NCI-H748 (cell line): ENCODE data around the gene NKD1.
A peak's percentile ranks its signal among the peaks of the same experiment; 100 is the strongest.

ENCODE experiments used
- DNase-seq: peaks from one replicate; lab custom pipeline; 2025; ENCODE audit not compliant: unreplicated experiment; lab: John Stamatoyannopoulos, UW

Gene NKD1, protein sequence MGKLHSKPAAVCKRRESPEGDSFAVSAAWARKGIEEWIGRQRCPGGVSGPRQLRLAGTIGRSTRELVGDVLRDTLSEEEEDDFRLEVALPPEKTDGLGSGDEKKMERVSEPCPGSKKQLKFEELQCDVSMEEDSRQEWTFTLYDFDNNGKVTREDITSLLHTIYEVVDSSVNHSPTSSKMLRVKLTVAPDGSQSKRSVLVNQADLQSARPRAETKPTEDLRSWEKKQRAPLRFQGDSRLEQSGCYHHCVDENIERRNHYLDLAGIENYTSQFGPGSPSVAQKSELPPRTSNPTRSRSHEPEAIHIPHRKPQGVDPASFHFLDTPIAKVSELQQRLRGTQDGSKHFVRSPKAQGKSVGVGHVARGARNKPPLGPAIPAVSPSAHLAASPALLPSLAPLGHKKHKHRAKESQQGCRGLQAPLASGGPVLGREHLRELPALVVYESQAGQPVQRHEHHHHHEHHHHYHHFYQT

DNA sequence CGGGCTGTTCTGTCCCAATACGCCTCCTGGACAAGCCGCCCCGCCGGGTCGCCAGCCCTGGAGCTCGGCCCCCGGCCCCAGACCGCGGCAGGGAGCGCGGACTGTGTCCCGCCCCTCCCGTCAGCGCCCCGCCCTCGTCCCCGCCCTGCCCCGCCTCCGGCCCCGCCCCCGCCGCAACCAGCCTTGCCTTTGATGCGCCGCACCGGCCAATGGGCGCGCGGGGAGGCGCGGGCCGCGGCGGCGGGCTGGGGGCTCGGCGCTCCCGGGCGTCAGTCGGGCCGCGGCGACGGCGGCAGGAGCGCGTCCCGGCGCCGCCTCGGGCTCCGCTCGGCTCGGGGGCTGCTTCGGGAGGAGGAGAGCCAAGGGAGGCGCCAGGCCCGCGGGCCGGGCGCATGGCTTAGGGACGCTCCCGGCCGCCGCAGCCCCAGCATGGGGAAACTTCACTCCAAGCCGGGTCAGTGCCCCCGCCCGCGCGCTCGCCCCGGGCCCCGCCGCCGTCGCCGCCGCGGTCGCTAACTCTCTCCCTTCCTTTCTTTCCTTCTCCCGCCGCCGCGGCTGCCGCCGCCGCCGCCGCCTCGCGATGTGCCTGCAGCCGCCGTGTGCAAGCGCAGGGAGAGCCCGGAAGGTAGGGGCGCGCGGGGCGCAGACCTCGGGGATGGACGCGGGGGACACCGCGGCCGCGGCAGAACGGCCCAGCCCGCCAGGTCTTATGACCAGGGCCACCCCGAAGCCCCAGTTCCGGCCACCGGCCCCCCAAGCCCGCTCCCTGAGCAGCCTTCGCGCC, at the start of gene NKD1:
Gene NKD1, plus strand, starts transcription at position 272 of the 784 bp plus-strand sequence. Its CDS starts 158 bp downstream, at position 430.
- peak; percentile 70 for DNase-seq

DNA sequence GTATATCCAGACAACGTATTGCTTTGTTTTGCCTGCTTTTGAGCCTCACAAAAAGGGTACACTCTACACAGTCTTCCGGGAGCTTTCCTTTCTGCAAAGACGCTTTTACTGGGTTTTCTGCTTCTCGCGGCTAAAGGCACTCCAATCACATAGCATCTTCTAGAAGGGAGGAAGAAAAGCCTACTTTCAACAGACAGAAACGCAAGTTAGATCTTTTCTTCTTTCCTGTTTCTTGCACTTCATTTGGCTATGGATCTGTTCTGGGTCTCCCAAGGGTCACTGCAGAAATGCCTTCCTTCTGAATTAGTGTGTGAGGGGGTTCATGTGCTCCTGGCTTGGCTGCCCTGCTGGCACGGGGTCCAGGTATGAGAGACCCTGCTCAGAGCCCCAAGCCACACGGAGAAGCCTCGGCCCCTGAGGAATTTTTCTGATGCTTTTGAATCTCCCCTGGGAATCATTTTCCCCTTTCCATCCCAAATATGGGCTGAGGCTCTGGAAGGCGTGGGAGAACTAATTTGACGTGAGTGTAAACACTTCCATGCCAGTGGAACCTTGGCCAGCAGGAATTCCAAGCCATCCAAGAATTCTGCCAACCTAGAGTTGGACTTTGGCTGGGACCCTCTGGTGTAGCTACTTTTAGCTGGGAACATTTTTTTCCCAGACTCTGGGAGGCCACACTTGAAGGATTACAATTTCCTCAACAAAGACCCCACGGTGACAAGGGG, 49.6 kb upstream of the NKD1 start:
- no peak for DNase-seq

DNA sequence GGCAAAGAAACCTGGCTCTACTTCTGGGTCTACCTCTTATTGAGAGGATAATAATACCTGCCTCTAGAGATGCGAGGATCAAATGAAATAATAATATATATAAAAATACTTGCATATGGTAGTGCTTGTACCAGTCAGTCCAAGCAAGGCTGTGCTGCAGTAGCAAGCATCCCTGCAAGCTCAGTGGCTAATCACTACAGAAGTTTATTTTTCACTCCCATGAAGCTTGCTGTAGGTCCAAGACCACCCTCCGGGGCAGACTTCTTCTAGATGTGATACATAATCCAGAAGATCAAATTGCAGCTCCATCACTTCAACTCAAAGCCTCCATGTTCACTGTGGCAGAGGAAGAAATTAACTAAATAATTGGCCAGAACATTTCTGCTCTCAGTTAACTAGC, 48.9 kb upstream of the NKD1 start:
- no peak for DNase-seq

DNA sequence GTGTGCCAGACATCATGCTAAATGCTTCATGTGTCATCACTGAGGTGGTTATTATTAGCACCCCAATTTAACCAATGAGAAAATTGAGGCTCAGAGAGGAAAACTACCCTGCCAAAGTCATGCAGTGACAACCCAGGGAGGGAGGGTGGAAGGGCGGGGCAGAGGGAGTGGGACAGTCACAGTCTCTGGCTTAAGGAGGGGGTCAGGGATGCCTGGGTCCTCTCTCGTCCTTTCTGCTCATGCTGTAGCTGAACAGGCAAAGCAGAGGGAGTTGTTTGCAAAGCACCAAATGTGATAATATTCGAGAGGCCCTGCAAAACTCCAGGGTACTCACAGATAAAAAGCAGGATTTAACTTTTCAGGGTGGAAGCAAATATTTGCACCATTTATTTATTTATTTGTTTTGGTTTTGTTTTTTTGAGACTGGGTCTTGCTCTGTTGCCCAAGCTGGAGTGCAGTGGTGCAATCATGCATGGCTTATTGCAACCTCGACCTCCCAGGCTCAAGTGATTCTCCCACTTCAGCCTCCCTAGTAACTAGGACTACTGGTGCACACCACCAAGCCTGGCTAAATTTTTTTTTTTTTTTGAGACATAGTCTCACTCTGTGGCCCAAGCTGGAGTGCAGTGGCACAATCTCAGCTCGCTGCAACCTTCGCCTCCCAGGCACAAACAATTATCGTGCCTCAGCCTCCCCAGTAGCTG, 47.9 kb upstream of the NKD1 start:
- no peak for DNase-seq

DNA sequence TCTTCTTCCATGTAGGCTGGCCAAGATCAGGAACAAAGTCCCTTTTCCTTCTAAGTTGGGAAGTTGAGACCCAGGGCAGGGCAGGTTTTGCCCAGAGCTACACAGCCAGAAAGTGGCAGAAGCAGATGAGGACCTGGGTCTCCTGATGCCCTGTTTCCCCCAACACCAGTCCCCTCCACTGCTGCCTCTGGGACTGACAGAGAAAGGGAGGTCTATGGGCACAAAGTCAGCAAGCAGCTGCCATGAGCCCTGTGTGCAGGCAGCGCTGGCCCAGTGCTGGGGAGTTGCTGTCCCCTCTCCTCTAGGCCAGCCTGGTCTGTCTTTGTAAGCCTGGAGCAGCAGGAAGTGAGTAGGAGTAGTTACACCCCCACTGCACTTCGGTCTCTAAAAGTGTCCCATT, 46.9 kb upstream of the NKD1 start:
- DNase-seq = no peak

DNA sequence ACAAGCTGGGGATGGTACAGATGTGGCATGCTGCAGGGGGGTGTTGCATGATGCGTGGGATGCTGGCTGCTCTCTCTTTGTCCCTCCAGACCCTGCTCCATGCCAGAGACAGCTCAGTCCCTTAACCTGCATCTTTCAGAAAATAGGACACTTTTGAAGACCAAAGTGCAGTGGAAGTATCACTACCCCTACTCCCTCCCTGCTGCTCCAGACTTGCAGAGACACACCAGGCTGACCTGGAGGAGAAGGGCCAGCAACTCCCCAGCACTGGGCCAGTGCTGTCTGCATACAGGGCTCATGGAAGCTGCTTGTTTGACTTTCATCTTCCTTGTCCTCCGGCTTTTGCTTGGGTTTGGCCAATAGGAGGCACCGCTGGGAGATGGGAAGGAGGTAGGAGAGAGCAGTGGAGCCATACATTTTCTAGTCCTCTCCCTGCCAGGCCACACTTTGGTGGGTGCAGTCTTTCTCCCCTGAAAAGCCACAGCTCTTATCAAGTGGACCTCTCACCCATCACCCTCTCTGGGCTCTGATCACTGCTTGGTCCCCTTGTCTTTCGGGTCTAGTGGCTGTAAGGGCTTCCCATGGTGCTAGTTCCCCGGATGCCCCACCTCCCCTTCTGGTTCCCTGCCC, 46.1 kb upstream of the NKD1 start:
- no peak for DNase-seq

DNA sequence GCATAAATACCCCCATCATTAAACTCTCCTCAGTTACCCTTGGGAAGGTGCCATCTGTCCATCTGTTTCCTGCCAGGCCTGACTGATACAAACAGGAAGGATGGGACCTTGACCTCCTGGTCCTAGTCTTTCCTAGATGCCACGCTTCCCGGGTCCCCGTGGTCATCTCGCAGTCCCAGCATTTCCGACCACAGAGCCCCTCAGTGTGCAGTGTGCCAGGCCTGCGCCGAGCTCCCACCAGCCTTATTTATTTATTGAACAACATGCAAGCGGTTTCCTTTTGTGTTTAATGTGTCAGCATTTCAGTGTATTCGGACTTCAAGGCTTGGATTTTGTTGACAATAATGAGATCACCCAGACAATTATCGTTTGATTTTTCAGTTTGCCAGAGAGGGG, 45.6 kb upstream of the NKD1 start:
- no peak for DNase-seq

DNA sequence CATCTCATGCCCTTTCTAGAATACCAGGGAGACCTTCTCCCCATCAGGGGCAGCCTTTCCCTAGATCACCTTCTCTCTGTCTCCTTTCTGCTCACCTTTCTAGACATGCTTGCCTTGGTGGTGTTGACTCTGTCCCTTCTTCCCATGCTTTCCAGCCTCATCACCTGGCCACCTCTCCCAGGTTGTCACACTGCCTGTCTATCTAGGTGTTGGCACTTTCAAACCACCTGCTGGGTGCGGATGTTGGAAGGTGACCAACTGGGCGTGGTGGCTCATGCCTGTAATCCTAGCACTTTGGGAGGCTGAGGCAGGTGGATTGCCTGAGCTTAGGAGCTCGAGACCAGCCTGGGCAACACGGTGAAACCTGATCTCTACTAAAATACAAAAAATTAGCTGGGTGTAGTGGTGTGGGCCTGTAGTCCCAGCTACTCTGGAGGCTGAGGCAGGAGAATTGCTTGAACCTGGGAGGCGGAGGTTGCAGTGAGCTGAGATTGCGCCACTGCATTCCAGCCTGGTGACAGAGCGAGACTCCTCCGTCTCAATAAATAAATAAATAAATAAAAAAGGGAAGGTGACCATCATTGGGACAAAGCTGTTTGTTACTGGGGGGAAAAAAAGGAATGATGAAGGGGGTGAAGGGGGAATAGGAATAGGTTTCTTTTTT, 44.2 kb upstream of the NKD1 start:
- peak; percentile 1 for DNase-seq

DNA sequence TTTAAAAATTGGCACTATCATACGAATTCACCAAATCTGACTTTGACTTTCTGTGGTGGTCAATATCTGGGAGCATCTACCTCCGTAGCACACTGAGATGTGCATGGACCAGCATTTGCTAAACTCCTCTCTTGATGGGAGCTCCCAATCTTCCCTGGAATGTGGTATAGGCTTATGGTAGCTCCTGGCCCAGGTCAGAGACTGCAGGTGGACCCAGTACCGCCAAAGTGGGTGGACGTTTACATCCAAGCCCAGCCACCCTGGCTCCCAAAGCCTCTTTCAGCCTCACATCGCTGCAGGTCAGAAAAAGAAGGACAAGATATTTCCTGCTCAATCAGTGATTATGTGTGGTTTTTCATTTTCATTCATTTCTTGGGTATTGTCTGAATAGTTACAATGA, 43.1 kb upstream of the NKD1 start:
- no peak for DNase-seq

DNA sequence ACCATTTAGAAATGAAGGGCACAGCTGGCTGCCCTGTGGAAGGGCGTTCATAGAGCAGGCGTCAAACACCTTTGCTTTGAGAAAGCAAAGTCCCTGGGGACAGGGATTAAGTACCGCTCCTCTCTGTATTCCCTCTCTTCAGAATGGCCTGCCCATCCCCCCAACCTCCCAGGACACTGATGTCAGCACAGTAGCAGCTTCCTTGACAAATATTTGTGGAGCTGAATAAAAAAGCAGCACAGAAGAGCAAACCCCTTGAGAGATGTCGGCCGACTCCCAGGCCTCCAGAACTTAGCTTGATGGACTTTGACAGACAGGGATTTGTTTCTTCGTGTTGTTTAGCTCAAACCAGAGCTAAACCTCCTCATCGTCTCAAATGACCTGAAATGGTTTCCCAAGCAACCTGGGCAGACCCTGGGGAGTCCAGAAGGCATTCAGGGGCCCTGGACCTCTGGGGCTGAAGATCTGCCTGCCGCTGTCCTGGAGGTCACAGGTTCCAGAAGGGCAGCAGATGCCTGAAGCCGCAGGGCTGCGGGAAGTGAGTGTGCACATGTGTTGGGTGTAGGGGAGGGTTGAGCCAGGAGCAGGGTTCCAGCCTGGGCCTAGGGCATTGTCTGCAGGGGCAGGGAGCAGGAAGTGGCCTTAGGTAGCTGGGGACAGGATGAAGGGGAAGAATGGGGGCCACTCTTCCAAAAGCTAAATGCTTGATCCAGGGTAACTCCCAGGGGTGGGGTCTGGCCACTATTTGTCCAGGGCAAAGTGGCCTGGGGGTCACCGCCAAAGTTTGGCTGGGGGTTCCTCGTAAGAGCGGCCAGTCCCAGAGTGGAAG, 42.3 kb upstream of the NKD1 start:
- peak; percentile 25 for DNase-seq

DNA sequence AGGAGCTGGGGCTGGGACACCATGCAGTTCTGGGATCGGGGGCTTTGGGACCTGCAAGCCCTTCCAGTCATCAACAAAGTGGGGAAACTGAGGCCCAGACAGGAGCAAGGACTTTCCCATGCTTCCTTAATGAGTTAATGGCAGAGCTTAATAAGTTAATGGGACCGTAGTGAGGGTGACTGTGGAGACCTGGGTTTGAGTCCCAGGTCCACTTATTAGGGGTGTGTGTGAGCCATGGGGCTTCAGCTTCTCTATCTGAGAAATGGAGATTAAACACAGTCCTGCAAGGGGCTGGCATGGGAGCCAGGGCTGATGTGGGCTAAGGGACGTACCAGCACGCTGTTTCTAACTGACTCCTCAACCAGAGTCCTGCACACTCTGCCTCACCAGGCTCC, 41.7 kb upstream of the NKD1 start:
- no peak for DNase-seq

DNA sequence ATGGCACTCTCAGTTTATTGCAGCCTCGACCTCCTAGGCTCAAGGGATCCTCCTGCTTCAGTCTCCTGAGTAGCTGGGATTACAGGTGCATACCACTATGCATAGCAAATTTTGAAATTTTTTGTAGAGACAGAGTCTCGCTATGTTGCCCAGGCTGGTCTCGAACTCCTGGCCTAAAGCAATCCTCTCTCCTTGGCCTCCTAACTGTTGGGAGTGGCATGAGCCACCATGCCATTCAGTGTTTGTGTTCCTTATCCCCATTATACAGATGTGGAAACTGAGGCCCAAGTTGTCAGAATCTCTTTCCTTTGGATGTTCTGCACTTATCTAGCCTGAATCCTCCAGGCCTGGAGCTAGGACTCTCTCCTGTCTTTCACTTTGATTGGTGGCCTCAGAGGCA, 40.8 kb upstream of the NKD1 start:
- DNase-seq = no peak

DNA sequence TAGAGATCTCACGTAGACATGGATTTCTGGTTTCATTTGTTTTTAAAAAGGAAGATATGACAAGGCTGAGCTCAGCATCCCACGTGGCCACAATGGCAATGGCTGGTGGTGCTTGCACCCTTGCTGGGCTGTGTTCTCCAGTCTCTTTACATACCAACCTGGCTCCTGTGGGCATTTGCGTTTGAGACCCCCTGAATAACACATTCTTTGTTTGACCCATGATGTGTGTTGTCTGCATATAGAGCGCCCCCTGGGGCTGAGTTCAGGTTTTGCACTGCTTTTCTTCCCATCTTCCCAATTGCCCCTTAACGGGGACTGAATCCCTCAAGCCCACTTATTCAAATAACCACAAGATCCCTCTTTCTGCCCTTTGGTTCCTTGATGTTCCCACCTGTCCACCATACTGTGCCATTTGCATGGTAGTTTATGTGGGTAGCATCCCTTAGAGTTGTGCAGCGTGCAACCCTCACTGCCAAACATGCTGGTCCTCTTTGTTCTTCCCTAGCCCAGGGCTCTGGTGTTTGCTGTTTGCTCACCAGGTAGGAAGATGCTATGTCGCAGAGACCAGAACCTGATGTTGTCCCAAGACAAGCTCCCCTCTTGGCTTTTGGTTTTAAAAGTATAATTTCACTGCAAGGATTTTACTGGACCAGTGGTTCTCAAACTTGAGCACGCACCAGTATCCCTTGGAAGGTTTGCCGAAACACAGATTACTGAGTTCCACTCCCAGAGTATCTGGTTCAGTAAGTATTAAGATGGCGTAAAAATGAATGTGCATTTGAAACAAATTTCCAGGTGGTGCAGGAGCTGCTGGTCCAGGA, 38.5 kb upstream of the NKD1 start:
- peak; percentile 42 for DNase-seq

DNA sequence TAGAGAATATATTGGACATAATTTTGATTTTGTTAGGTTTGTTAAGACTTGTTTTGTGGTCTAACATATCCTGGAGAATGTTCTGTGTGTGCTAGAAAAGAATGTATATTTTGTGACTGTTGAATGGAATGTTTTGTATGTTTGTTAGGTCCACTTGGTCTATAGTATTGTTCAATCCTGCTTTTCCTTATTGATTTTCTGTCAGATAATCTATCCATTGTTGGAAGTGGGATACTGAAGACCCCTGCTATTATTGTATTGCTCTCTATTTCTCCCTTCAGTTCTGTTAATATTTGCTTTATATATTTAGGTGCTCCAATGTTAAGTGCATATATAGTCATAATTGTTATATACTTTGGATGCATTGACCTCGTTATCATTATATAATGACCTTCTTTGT, 33.0 kb upstream of the NKD1 start:
- no peak for DNase-seq

DNA sequence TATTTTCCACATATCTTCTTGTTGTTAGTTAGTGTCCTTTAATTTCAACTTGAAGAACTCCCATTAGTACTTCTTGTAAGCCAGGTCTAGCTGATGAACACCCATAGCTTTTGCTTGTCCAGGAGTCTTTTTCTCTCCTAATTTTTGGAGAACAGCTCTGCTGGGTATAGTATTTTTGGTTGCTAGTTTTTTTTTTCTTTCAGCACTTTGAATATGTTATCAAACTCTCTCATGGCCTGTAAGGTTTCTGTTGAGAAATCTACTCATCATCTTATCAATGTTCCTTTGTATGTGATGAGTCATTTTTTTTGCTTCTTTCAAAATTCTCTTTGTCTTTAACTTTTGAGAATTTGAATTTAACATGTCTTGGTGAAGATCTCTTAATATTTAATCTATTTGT, 31.8 kb upstream of the NKD1 start:
- DNase-seq = no peak

DNA sequence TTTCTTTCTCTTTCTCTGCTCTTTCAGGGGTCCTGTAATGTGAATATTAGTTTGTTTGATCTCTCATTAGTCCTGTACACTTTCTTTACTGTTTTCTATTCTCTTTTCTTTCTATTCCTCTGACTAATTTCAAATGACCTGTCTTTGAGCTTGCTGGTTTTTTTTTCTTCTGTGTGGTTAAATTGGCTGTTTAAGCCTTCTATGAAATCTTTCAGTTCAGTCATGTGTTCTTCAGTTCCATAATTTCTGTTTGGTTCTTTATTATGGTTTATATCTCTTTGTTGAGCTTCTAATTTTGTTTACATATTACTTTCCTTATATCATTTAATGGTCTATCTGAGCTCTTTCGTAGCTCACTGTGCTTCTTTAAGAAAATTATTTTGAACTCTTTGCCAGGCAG, 31.3 kb upstream of the NKD1 start:
- DNase-seq = no peak

DNA sequence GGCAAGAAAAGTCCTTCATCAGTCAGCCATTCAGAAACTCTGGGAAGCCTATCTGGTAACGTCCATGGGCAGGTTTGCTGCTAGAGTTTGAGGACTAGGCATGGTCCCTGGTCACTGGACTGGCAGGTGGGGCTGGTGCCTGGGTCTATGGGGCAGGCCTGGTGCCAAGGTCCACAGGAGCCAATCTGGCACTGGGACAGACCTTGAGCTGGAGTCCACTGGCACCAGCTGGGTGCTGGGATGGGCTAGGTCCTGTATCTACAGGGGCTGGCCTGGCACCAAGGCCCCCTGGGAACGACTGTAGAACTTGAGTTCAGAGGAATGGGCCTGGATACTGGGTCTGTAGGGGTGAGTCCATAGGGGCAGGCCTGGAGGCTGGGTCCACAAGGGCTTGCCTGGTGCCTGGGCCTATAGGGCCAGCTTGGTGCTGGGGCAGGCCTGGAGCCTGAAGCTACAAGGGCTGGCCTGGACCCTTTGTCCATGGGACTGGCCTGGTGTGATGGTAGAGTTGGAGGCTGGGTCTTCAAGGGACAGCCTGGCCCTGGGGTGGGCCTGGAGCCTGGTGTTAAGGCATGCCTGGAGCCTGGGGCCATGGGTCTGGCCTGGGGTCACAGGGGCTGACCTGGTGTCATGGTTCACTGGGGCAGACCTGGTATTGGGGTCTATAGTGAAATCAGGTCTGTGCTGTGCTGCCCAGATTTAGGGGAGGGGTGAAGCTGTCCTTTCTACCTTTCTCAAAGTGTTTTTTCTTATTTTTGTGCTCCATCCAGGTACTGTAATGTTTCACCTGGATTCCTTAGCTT, 30.5 kb upstream of the NKD1 start:
- no peak for DNase-seq

DNA sequence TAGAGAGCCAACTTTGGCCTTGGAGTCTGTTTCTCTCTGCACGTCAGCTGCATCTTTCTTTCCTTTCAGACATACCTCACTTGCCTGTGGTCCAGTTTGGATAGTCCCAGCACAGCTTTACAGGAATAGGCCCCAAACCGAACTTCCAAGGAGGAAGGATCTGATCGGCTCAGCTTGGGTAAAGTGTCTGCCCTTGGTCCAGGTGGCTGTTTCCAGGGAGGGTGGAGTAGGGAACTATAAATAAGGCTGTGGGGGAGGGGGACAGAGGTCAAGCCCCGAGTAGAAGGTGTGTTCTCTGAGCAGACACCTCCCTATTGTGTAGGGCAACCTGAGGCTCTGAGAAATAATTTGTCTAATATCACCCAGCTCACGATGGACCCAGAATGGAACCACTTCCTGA, 29.2 kb upstream of the NKD1 start:
- no peak for DNase-seq
